HepG2 (cell line): ENCODE measurements around the gene PHF21B. TPM values are rescaled to one million over a fixed set of nuclear protein-coding genes. Genes with fewer than 3 reads are reported as not detected.

Experiments
- ATAC-seq: fragments of 200-7000 bp; cut with Tn5 transposase; 3 replicates; pipeline ENCODE4 v1.9.1; 2020; ENCODE audit warnings: mild to moderate bottlenecking, moderate library complexity
- BruUV-seq: library from RNA; stranded (reverse); fragments of 400-500 nt; replicated peaks from 2 replicates; lab custom pipeline; 2021; lab: Mats Ljungman, UMichigan
- CTCF ChIA-PET: fragments of 300-600 bp; formaldehyde crosslinking; extraction: SDS; loops from one replicate; lab custom pipeline; 2021; ENCODE audit warnings: low total read pairs, inconsistent platforms, low intra/inter-chr PET ratio; lab: Yijun Ruan, JAX
- POLR2A ChIA-PET: fragments of 350-600 bp; sonication (Branson Sonifier 250); formaldehyde crosslinking; loops from one replicate; lab custom pipeline; 2020; ENCODE audit warnings: antibody characterized with exemption, inconsistent platforms; lab: Yijun Ruan, JAX
- DNase-seq: peaks from one replicate; pipeline ENCODE4 v3.0.0-alpha.2; 2015; ENCODE audit warnings: low spot score
- FAIRE-seq: peaks from 3 replicates; lab custom pipeline; 2011; peaks lifted over from hg19 to GRCh38; lab: Jason Lieb, UNC
- H2AFZ ChIP-seq: one replicate; pipeline ENCODE4 v1.6.1; 2011; ENCODE audit warnings: low read length, inconsistent platforms
- H3K27ac ChIP-seq: fragments of 300-600 bp; 3 replicates; pipeline ENCODE4 v1.8.0; 2011; ENCODE audit warnings: mixed run types, mild to moderate bottlenecking, mixed read lengths, low read length, inconsistent platforms; ENCODE audit not compliant: insufficient read depth; ENCODE audit errors: extremely low read length
- H3K27me3 ChIP-seq, 2 experiments: fragments of 200-600 bp in 1 of 2; 2 replicates in 1 of 2; 3 replicates in 1 of 2; pipeline versions ENCODE4 v1.6.0 to v1.8.0; 2011; ENCODE audit warnings: low read length in 2 of 2, mild to moderate bottlenecking in 2 of 2, moderate library complexity in 2 of 2, inconsistent platforms in 1 of 2; ENCODE audit not compliant: insufficient read depth in 2 of 2, control insufficient read depth in 1 of 2
- H3K36me3 ChIP-seq, 2 experiments: fragments of 200-600 bp in 1 of 2; replicated peaks in 1 of 2; 2 replicates in 1 of 2; 3 replicates in 1 of 2; pipeline versions ENCODE4 v1.5.1 to v1.8.0; 2011; ENCODE audit warnings: low read length in 2 of 2, inconsistent platforms in 1 of 2; ENCODE audit not compliant: insufficient read depth in 2 of 2, control insufficient read depth in 1 of 2
- H3K4me1 ChIP-seq: 2 replicates; pipeline ENCODE4 v1.5.1; 2012; ENCODE audit warnings: low read length, inconsistent platforms; ENCODE audit not compliant: insufficient read depth
- H3K4me2 ChIP-seq: 2 replicates; pipeline ENCODE4 v1.6.0; 2011; ENCODE audit warnings: low read depth, low read length, inconsistent platforms
- H3K4me3 ChIP-seq, 3 experiments: fragments of 200-600 bp in 1 of 3; sonication (generic), shearing (Covaris generic) in 1 of 3; replicated peaks in 1 of 3; 2 replicates each; pipeline ENCODE4 v1.5.1; 2011 to 2016; ENCODE audit warnings: low read length in 3 of 3, inconsistent platforms in 2 of 3, low read depth in 2 of 3, mild to moderate bottlenecking in 2 of 3, control low read depth in 1 of 3, mixed read lengths in 1 of 3; ENCODE audit not compliant: insufficient read depth in 1 of 3
- H3K79me2 ChIP-seq: one replicate; pipeline ENCODE4 v1.6.1; 2011; ENCODE audit warnings: low read length, inconsistent platforms; ENCODE audit not compliant: insufficient read depth
- H3K9ac ChIP-seq: 2 replicates; pipeline ENCODE4 v1.6.0; 2011; ENCODE audit warnings: mild to moderate bottlenecking, low read depth, low read length, inconsistent platforms; ENCODE audit not compliant: insufficient read depth
- H3K9me3 ChIP-seq: 2 replicates; pipeline ENCODE4 v1.5.1; 2012; ENCODE audit warnings: mild to moderate bottlenecking, low read length
- H4K20me1 ChIP-seq: 2 replicates; pipeline ENCODE4 v1.6.0; 2011; ENCODE audit warnings: inconsistent platforms, mild to moderate bottlenecking, low read length, moderate library complexity; ENCODE audit not compliant: insufficient read depth
- ATAD3A ChIP-seq: sonication (generic); formaldehyde crosslinking; IDR thresholded peaks from 2 replicates; pipeline ENCODE4 v1.4.0; 2020; ENCODE audit warnings: missing genetic modification reagents
- BRD4 ChIP-seq: sonication (generic); formaldehyde crosslinking; IDR thresholded peaks from 2 replicates; pipeline ENCODE4 v1.4.0; 2020; ENCODE audit warnings: missing genetic modification reagents
- FOXA3 ChIP-seq: IDR thresholded peaks from 2 replicates; pipeline ENCODE4 v1.6.1; 2016; ENCODE audit warnings: missing genetic modification reagents, missing compliant biosample characterization
- KMT2B ChIP-seq: IDR thresholded peaks from 2 replicates; pipeline ENCODE4 v1.6.1; 2016; ENCODE audit warnings: missing genetic modification reagents, missing compliant biosample characterization
- RARA ChIP-seq: IDR thresholded peaks from 2 replicates; pipeline ENCODE4 v1.6.1; 2016; ENCODE audit warnings: missing genetic modification reagents, missing compliant biosample characterization
- SATB2 ChIP-seq: sonication (generic); formaldehyde crosslinking; IDR thresholded peaks from 2 replicates; pipeline ENCODE4 v1.5.0; 2020; ENCODE audit warnings: missing genetic modification reagents
- SMARCE1 ChIP-seq: fragments of 450-650 bp; IDR thresholded peaks from 2 replicates; pipeline ENCODE4 v1.6.1; 2017; ENCODE audit warnings: borderline replicate concordance
- ZNF576 ChIP-seq: sonication (generic); formaldehyde crosslinking; IDR thresholded peaks from 2 replicates; pipeline ENCODE4 v1.4.0; 2020; ENCODE audit warnings: mild to moderate bottlenecking, missing genetic modification reagents
- WGBS: methylation state at CpG from one replicate; pipeline ENCODE4 v1.1.6; 2017; ENCODE audit warnings: low lambda C conversion rate; 5-methylcytosine and 5-hydroxymethylcytosine counted together
- in situ Hi-C: cut with HindIII; loops from 2 replicates; pipeline ENCODE4 v1.10.0; 2017; ENCODE audit warnings: low pct_unique_long_range_greater_than_20kb; ENCODE audit not compliant: extremely low pct_ligation_motif_present
- intact Hi-C: fragments of 100-400 bp; cut with micrococcal nuclease; formaldehyde crosslinking; loops from one replicate; pipeline ENCODE4 v1.10.0; 2022; ENCODE audit not compliant: unreplicated experiment
- polyA plus RNA-seq, 8 experiments: library from polyadenylated mRNA; depleted of rRNA in 3 of 8; stranded (reverse) in 7 of 8; unstranded in 1 of 8; fragments of >200 nt; fragmentation: Illumina TruSeq in 4 of 8; extraction: Trizol in 4 of 8; gene quantifications; 2 replicates each; pipeline versions ENCODE4 v1.2.1 to v1.2.3, GENCODE V29; 2011 to 2016; ENCODE audit warnings: low read depth in 4 of 8, missing spikeins in 1 of 8, mixed read lengths in 1 of 8; ENCODE audit not compliant: insufficient read depth in 1 of 8
- total RNA-seq, 5 experiments: library from RNA; depleted of rRNA; stranded (reverse); fragments of >200 nt; fragmentation: Illumina TruSeq; extraction: Trizol; gene quantifications; 2 replicates each; pipeline ENCODE4 v1.2.3, GENCODE V29; 2016; ENCODE audit warnings: low read depth in 1 of 5

PHF21B gene
- total and polyA plus RNA-seq, 2 of the 13 experiments (the other 11 are each of a cell fraction or from before 2014, with no cell fraction given) = not detected

GRCh38 chr22:44963832-44964721, 45.7 kb downstream of the PHF21B start:
- peaks cover 10 to 74% of the 10 kb centered on the region in 2 experiments; a peak in 4 of 5 replicates for H3K27me3 ChIP-seq
- POLR2A ChIA-PET = no interaction called here
- no peak for TF ChIP-seq ATAD3A (CRISPR knock-in tag)
- no peak for TF ChIP-seq SMARCE1
- TF ChIP-seq ZNF576 = no peak
- no peak for TF ChIP-seq RARA (CRISPR knock-in tag)
- TF ChIP-seq KMT2B (CRISPR knock-in tag) = no peak
- TF ChIP-seq BRD4 (CRISPR knock-in tag) = no peak
- TF ChIP-seq FOXA3 = no peak
- no peak for TF ChIP-seq SATB2 (CRISPR knock-in tag)
- CTCF ChIA-PET = no interaction called here
- no peaks in the 10 kb centered on the region for H3K9me3 ChIP-seq
- no peak overlapping the region for H3K27ac ChIP-seq
- DNase-seq = no peak
- intact Hi-C loops (no loop called here), in situ Hi-C loops (no loop called here)
- H3K4me2 ChIP-seq = no peak overlapping the region
- H3K36me3 ChIP-seq = no peaks in the 10 kb centered on the region
- no peaks in the 10 kb centered on the region for H3K4me1 ChIP-seq
- H3K79me2 ChIP-seq = no peaks in the 10 kb centered on the region
- FAIRE-seq = no peak
- no peak overlapping the region for H2AFZ ChIP-seq
- H3K9ac ChIP-seq = no peak overlapping the region
- no peak overlapping the region for H3K4me3 ChIP-seq
- WGBS = 10% methylated on average over 16 of the region's 20 CpGs
- no peaks in the 10 kb centered on the region for H4K20me1 ChIP-seq
- ATAC-seq = no peak
- BruUV-seq = no TSS peak
